ENCODE measurements around the gene TAB3.

DNA sequence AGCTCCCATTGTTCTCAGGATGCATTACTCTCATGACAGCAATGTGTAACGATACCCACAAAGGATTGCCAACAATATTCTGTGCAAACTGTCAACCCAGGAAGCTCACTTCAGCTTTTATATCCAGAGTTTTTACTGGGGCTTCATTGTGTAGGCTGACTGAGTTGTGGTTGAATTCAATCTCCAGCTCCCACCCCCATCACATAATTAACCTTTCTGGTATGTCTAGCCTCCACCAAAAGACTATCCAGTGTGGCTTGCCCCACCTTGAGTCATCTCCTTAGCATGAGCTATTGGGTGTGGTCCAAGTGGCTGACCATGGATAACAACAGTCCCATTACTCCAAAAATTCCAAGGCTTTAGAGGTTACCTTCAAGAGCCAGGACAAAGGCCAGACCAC lies 17.7 kb upstream of the TAB3 start:
- no peak for TF ChIP-seq POLR2AphosphoS5 (IDR thresholded peaks at IDR 0.05)
- no peak for TF ChIP-seq EP300 (IDR thresholded peaks at IDR 0.05)
- TF ChIP-seq, protein P1, sequence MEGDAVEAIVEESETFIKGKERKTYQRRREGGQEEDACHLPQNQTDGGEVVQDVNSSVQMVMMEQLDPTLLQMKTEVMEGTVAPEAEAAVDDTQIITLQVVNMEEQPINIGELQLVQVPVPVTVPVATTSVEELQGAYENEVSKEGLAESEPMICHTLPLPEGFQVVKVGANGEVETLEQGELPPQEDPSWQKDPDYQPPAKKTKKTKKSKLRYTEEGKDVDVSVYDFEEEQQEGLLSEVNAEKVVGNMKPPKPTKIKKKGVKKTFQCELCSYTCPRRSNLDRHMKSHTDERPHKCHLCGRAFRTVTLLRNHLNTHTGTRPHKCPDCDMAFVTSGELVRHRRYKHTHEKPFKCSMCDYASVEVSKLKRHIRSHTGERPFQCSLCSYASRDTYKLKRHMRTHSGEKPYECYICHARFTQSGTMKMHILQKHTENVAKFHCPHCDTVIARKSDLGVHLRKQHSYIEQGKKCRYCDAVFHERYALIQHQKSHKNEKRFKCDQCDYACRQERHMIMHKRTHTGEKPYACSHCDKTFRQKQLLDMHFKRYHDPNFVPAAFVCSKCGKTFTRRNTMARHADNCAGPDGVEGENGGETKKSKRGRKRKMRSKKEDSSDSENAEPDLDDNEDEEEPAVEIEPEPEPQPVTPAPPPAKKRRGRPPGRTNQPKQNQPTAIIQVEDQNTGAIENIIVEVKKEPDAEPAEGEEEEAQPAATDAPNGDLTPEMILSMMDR (IDR thresholded peaks at IDR 0.05) = no peak
